IMR-90 (cell line): ENCODE measurements around the gene CYP46A1.

Experiments used
- CTCF ChIP-seq: conservative IDR thresholded peaks from 2 replicates; pipeline ENCODE4 v1.5.1; 2012; ENCODE audit warnings: mild to moderate bottlenecking, low read depth, low read length, improper control_type of control experiment
- POLR2A ChIP-seq: IDR thresholded peaks from 2 replicates; pipeline ENCODE4 v1.6.1; 2012; ENCODE audit warnings: mild to moderate bottlenecking, low read depth, low read length
- USF2 ChIP-seq: fragments of 150-350 bp; IDR thresholded peaks from 2 replicates; pipeline ENCODE4 v1.6.1; 2017; ENCODE audit warnings: mild to moderate bottlenecking, antibody characterized with exemption, low read length, low read depth

- no peak for TF ChIP-seq CTCF
- no peak for TF ChIP-seq POLR2A
- TF ChIP-seq USF2: no peak
Observed at GRCh38 chr14:99681832-99682148, 2.3 kb upstream of the CYP46A1 start.
